PFSK-1 (cell line): ENCODE measurements around the gene PHPT1.

ENCODE experiments used
- FOXP2 ChIP-seq: optimal IDR thresholded peaks from 2 replicates; pipeline ENCODE3; 2011; ENCODE audit warnings: borderline replicate concordance, control low read depth, inconsistent platforms; ENCODE audit not compliant: insufficient read depth; ENCODE audit errors: extremely low read length, extremely low read depth
- POLR2AphosphoS5 ChIP-seq: IDR thresholded peaks from 2 replicates; pipeline ENCODE4 v1.6.1; 2012; ENCODE audit warnings: low read depth, mild to moderate bottlenecking, control low read depth, low read length, moderate library complexity
- SIN3A ChIP-seq: IDR thresholded peaks from 2 replicates; pipeline ENCODE4 v1.6.1; 2012; ENCODE audit warnings: mild to moderate bottlenecking, low read length, moderate library complexity, borderline replicate concordance; ENCODE audit not compliant: insufficient read depth
- TAF1 ChIP-seq: IDR thresholded peaks from 2 replicates; pipeline ENCODE4 v1.6.1; 2012; ENCODE audit warnings: low read length, control low read depth, borderline replicate concordance; ENCODE audit not compliant: insufficient read depth
- TF ChIP-seq, protein P1 (sequence below), 2 experiments: IDR thresholded peaks; 2 replicates each; pipeline versions ENCODE4 v1.6.1 to v1.8.0; 2011 to 2012; ENCODE audit warnings: low read depth in 2 of 2, low read length in 2 of 2, control low read depth in 1 of 2, inconsistent platforms in 1 of 2, mild to moderate bottlenecking in 1 of 2, moderate library complexity in 1 of 2; ENCODE audit not compliant: insufficient read depth in 1 of 2

PHPT1 gene

GRCh38 chr9:136900556-136900955 lies 51.3 kb downstream of the PHPT1 start:
- TF ChIP-seq FOXP2 (no peak), SIN3A (no peak), TAF1 (no peak), POLR2AphosphoS5 (no peak)
- TF ChIP-seq, protein P1, sequence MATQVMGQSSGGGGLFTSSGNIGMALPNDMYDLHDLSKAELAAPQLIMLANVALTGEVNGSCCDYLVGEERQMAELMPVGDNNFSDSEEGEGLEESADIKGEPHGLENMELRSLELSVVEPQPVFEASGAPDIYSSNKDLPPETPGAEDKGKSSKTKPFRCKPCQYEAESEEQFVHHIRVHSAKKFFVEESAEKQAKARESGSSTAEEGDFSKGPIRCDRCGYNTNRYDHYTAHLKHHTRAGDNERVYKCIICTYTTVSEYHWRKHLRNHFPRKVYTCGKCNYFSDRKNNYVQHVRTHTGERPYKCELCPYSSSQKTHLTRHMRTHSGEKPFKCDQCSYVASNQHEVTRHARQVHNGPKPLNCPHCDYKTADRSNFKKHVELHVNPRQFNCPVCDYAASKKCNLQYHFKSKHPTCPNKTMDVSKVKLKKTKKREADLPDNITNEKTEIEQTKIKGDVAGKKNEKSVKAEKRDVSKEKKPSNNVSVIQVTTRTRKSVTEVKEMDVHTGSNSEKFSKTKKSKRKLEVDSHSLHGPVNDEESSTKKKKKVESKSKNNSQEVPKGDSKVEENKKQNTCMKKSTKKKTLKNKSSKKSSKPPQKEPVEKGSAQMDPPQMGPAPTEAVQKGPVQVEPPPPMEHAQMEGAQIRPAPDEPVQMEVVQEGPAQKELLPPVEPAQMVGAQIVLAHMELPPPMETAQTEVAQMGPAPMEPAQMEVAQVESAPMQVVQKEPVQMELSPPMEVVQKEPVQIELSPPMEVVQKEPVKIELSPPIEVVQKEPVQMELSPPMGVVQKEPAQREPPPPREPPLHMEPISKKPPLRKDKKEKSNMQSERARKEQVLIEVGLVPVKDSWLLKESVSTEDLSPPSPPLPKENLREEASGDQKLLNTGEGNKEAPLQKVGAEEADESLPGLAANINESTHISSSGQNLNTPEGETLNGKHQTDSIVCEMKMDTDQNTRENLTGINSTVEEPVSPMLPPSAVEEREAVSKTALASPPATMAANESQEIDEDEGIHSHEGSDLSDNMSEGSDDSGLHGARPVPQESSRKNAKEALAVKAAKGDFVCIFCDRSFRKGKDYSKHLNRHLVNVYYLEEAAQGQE (IDR thresholded peaks at IDR 0.05; ENCODE audit: insufficient read depth in 1 of 2, low read depth in 2 of 2, low read length in 2 of 2) = no peak
